GM18907 (cell line): ENCODE measurements around the gene GTF2H4.
"Not testable (repeated sequence)": the region's sequence is repeated elsewhere in the genome, so short reads cannot be mapped to it uniquely, and the experiment has no call there.

Experiments used
- ATAC-seq: cut with Tn5 transposase; IDR thresholded peaks from one replicate; pipeline ENCODE4 v1.9.1; 2021; ENCODE audit warnings: mild to moderate bottlenecking, moderate library complexity; ENCODE audit not compliant: unreplicated experiment

Gene GTF2H4

GRCh38 chr6:30907758-30908591 is at the start of gene GTF2H4:
Gene GTF2H4, plus strand, starts transcription at chr6:30908207.
- ATAC-seq: peak; percentile 91

GRCh38 chr6:30859726-30860125 is 48.3 kb upstream of the GTF2H4 start:
- ATAC-seq: not testable (repeated sequence)

GRCh38 chr6:30861257-30862048 is 46.6 kb upstream of the GTF2H4 start:
- ATAC-seq: no peak

GRCh38 chr6:30862156-30862875 is 45.7 kb upstream of the GTF2H4 start:
- ATAC-seq: no peak

- no peak for ATAC-seq
These were observed 43.7 kb upstream of the GTF2H4 start for GRCh38 chr6:30864325-30864724.

- not testable (repeated sequence) for ATAC-seq
These were observed 38.7 kb upstream of the GTF2H4 start for GRCh38 chr6:30869241-30869749.

GRCh38 chr6:30870546-30870945 is 37.5 kb upstream of the GTF2H4 start:
- no peak for ATAC-seq

GRCh38 chr6:30871592-30872183 is 36.3 kb upstream of the GTF2H4 start:
- no peak for ATAC-seq

- no peak for ATAC-seq
These were observed 34.8 kb upstream of the GTF2H4 start for GRCh38 chr6:30873137-30873640.

- ATAC-seq: not testable (repeated sequence)
These were observed 34.2 kb upstream of the GTF2H4 start for GRCh38 chr6:30873795-30874194.

- no peak for ATAC-seq
These were observed 32.6 kb upstream of the GTF2H4 start for GRCh38 chr6:30875244-30876038.

GRCh38 chr6:30876039-30876730 is 31.8 kb upstream of the GTF2H4 start:
- ATAC-seq: no peak

- no peak for ATAC-seq
These were observed 30.4 kb upstream of the GTF2H4 start for GRCh38 chr6:30877419-30878262.

GRCh38 chr6:30879684-30880427 is 28.2 kb upstream of the GTF2H4 start:
- ATAC-seq: no peak

- ATAC-seq: no peak
These were observed 27.2 kb upstream of the GTF2H4 start for GRCh38 chr6:30880698-30881252.

- no peak for ATAC-seq
These were observed 26.4 kb upstream of the GTF2H4 start for GRCh38 chr6:30881392-30882203.
